Measurements from ENCODE around the gene FOXRED2.
"Not testable (repeated sequence)": the region's sequence is repeated elsewhere in the genome, so short reads cannot be mapped to it uniquely, and the experiment has no call there.

FOXRED2 gene

DNA sequence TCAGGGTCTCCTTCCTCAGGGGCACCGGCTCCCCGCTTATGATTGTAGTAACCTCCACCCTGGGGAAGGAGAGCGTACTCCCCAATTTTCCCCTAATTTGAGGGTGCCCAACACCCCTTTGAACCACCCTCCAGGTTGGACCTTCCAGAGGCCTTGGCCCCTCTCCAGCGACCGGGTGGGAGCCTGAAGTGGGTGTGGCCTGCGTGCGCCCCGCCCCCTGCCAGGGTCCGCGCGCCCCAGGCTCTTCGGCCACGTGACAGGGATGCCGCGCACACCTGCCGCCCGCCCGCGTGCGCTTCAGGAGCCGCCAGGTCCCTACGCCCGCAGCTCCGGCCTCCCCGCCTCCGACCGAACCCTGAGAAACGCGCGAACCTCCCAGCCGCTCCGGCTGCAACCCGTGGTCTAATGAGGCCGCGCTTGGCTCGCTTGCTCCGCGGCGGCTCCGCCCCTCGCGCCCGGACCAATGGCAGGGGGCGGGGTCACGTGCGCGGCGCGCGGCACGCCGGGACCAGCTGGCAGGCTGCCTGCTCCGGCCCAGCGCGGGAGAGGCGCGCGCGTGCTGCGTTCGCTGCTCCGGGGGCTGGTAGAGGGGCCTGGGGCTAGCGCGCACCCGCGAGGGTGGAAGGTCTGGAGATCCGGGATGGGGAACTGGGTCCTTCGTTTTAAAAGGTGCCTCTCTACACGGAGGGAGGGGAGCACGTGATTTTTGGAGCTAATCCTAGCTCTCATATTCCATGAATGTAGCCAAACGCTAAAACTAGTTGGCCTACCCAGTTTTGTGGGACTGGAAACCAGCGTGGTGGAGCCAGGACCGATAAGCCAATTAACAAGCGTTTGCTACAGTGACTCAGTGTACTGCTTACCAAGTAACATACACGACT is at the start of gene FOXRED2:
TSS of gene FOXRED2 (minus strand) at position 404 of the 881 bp plus-strand sequence. CDS start 618 bp downstream, outside the sequence.
- peak; percentile 65 to 86 (median 82) for DNase-seq (ENCODE audit: low read depth in 4 of 4, low spot score in 1 of 4)

DNA sequence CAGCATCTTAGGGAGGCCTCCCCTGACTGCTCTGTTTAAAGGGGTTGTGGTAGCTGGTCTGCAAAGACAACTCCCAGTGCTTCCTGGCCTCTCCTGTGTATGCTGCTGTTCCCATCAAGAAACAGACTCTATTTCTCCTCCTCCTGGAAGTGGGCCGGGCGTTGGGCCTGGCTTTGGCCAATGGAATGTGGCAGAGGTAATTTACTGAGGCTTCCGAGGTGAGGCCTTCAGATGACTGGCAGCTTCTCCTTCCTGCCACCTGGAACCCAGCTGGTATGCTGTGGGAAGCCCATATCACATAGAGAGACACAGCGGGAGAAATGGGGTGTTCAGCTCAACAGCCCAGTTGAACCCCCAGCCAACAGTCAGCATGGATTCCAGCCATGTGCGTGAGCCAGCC is 47.3 kb upstream of the FOXRED2 start:
- no peak for DNase-seq (ENCODE audit: low read depth in 4 of 4, low spot score in 1 of 4)

DNA sequence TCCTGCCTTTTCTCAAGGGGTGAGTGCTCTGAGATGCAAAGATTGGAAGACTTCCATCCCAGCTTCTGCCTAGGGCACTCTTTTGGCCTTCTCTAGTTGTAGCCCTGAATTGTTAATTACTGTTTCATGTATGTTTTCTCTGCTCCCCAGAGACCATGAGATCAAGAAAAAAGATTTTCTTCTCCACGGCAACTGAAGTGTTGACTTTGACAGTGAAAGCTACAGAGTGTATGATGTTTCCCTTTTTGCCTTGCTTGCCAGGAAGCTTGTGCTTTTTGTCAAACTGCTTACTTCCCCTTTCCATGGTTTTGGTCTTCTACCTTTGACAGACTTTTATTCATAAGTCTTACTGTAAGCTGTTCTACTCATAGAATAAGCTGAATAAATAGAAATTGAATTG is 45.4 kb upstream of the FOXRED2 start:
- DNase-seq (ENCODE audit: low read depth in 4 of 4, low spot score in 1 of 4) = no peak

DNA sequence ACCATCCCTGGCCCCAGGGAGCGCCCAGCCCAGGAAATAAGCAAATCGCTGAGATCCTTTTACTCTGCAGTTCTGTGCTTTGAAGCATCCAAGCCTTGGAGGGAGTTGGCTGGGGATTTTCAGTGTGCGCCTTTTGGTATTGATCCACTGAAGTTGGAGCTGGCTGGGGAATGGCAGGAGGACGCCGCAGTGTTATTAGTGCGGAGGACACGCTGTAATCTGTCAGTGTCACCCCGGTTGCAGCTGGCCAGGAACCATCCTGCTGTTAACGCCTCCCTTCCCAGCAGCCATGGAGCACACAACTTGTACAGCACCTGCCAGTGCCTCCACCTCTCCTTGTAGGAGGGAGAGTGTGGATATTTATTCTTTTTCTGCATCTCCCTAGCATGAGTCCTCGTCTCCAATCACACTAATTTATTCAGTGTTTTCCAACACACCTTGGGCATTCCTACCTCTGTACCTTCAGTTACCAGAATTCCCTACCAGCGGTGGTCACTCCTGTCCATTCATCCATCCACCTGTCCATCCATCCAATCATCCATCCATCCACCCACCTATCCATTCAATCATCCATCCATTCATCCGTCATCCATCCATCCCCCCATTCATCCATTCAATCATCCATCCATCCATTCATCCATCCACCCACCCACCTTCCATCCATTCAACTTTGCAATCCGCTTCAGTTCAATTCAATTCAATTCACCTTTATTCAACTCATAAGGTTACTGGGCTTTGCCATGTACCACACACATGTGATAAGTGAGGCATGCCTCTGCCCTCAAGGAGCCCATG is 44.1 kb upstream of the FOXRED2 start:
- DNase-seq (ENCODE audit: low read depth in 4 of 4, low spot score in 1 of 4) = no peak

DNA sequence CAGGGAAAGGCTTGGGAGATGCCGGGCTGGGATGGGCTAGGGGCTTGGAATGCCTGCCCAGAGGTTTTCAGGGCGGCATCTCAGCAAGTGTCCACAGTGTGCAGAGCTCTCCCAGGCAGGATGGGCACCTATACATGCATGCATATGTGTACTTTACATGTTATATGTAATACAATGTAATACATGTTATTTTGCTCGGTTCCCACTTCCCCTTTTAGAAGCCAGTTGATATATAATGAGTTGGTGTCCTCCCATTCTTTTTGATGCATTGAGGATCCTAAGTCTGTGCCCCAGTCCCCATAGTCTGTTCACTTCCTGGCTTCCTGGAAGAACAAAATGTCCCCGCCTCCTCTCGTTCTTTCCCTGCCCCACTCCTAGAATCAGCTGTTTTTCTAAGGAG is 42.2 kb upstream of the FOXRED2 start:
- DNase-seq (ENCODE audit: low read depth in 4 of 4, low spot score in 1 of 4) = no peak

DNA sequence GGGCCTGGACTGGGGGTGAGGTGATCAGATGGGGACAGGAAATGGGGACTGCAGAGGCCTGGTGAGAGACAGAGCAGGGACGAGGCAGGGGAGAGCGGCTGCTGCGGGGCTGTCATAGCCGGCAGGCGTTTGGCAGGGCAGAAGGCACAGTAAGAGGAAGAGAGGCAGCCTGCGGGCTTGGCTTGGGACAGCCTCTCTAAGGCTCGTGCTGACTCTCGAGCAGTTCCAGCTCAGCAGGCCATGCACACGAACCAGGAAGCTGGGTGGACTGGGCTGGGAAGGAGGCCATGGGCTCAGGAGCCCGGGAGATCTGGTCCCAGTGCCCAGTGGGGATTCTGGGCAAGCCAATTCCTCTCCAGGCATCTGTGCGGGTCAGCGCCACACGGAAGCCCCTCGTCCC is 41.8 kb upstream of the FOXRED2 start:
- DNase-seq (ENCODE audit: low read depth in 4 of 4, low spot score in 1 of 4) = no peak

DNA sequence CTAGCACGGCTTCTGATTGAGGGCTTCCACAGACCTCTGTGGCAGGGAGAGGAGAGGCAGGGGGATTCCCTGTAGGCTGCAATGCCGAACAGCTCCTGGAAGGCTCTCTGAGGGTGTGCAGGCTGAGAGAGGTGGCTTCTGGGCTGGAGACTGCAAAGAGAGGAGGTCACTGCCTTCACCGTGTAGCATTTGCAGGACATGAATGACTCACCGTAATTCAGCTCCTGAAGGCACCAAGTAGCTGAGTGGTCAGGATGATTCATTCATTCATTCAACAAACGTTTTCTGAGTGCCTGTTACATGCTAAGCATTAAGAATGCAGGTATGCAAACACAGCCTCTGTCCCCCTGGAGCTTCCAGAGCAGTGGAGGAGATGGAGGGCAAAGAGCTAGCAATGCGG is 40.1 kb upstream of the FOXRED2 start:
- no peak for DNase-seq (ENCODE audit: low read depth in 4 of 4, low spot score in 1 of 4)

DNA sequence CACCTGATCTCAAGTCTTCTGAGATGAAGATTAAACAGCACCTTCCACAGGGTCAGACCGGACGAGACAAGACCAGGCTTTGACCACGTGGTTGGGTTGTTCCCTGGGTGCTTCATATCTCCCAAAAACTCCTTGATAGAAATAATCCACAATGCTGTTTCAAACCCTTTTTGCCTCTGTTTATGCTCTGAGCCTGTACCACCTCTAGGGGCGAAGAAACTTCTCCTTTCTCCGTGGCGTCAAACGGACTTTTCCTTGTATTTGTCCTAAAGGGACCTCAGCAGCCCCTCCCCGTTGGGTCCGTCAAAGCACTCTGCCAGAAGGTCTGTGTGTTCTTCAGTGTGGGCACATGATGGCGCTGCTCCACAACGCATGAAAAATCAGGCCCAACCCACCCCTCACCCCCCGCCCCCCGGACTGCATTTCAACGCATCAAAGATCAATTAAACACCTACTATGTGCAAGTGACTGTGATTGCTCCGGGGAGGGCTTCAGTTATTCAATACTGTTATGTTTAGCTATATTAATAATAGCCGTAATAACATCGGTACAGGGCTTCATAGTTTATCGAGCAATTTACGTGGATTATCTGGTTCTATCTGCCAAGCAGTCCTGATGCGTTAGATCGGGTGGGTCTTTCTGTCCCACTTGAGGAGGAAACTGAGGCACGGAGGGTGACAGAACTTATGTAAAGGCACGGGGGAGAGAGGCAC is 39.4 kb upstream of the FOXRED2 start:
- no peak for DNase-seq (ENCODE audit: low read depth in 4 of 4, low spot score in 1 of 4)

DNA sequence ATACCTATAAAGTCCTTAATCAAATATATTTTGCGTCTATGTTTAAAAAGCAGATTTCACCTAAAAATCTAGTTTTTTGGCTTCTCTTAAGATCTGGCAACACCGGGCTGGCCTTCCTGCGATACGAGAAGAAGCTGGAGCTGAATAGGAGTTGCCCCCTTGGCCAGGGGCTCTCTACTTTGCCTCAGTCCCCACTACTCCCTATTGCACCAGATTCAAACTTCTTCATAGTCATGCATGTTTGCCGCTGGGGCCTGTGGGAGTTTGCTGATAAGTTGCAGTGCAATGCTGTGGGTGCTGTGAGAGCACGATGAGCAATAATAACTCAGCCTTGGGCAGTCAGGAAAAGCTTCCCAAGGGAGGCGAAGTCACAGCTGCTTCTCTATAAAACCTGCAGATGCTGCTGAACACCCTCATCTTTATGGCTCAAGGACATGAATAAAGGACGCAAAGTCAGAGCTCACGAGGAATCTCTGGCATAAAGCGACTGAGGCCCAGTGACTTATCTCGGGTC is 37.3 kb upstream of the FOXRED2 start:
- no peak for DNase-seq (ENCODE audit: low read depth in 4 of 4, low spot score in 1 of 4)

DNA sequence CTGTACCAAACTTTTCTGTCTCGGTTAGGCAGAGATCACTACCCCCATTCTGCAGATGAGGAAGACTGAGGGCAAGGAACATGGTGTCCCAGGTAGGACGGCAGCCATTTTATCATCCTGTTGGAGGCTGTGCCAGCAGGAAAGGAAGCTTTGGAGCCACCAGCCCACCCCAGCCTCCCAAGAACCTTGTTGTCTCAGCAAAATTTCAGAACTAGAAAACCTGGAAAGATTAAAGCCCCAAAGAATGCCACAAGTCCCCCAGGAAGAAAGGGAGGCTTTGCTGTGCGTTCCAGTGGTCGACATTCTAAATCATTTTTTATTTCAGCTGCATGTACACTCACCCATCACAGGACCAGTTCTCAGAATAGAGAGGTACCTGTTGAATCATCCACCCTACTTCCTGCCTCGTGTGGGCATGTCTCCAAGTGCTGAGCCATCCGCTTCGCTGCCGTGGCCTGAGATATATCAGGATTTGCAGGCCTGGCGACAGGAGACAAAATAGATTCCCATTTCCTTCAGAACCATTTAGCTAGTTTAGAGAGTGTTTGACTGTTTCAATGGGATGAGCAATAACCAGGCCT is 35.1 kb upstream of the FOXRED2 start:
- peak in 2 of 4 experiments; percentile 28 to 42 for DNase-seq (ENCODE audit: low read depth in 4 of 4, low spot score in 1 of 4)

DNA sequence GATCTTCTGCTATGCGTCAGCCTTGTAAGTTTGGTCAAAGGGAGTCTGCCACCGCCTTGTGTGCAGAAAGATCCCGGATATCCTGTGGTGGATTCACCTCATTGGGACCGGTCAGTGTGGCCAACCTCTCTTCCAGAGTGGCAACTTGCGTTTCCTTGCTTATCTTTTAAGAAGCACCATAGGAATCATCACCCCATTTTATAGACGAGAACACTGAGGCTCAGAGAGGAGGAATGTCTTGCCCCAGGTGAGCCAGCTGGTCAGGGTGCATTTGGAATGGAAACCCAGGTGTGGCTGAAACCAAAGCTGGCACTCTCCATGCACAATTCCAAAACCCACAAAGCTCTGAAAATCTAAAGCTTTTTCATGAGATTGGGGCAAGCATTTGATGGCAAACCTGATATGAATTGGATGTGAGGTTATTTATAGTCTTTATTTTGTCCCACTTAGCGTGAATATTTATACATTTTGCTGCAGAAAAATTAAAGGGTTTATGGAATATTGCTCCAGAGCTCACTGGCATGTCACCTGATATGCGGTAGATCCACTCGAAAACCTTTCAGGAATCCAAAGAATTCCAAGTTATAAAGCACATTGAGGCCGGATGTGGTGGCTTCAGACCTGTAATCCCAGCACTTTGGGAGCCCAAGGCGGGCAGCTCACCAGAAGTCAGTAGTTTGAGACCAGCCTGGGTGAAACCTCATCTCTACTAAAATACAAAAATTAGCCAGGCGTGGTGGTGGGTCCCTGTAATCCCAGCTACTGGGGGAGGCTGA is 34.2 kb upstream of the FOXRED2 start:
- DNase-seq (ENCODE audit: low read depth in 4 of 4, low spot score in 1 of 4) = no peak

DNA sequence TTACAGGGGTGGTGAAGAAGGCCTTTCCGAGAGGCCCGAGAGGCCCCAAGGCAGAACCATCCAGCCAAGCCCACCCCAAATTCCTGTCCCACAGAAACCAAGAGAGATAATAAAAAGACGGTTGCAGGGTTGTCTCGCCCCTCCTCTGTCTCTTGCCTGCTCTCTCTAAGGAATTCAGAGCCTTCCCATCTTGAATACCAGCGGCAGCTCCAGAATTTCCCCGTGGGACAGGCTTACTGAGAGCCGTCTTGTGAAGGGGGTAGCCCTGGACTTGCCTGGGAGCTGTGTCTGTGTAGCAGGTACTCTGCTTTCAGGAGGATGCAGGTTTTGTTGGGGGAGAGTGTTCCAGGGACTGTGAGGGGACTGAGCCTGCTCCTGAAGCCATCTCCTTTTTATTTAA is 31.7 kb upstream of the FOXRED2 start:
- no peak for DNase-seq (ENCODE audit: low read depth in 4 of 4, low spot score in 1 of 4)

DNA sequence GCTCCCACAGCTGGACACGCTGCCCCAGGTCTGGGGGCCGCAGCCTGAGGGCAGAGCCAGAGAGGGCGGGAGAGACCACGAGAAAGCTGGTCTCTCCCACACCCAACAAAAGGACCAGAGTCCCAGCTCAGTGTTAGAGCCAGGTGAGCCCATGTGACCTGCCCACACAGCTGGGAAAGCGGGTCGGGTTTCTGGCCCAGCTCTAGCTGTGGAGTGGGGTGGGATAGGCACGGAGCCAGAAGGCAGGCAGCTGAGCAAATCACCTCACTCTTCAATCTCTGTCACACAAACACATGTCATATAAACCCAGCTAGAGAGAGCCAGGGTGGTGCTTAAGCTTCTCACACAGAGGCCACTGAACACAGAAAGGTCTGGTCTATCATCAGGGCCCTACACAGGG is 29.9 kb upstream of the FOXRED2 start:
- DNase-seq (ENCODE audit: low read depth in 4 of 4, low spot score in 1 of 4) = no peak

DNA sequence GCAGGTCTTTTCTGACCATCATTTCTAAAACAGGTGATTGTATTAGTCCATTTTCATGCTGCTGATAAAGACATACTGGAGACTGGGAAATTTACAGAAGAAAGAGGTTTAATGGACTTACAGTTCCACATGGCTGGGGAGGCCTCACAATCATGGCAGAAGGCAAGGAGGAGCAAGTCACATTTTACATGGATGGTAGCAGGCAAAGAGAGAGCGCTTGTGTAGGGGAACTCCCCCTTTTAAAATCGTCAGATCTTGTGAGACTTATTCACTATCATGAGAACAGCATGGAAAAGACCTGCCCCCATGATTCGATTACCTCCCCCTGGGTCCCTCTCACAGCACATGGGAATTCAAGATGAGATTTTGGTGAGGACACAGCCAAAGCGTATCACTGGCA is 26.5 kb upstream of the FOXRED2 start:
- not testable (repeated sequence) for DNase-seq (ENCODE audit: low read depth in 4 of 4, low spot score in 1 of 4)

DNA sequence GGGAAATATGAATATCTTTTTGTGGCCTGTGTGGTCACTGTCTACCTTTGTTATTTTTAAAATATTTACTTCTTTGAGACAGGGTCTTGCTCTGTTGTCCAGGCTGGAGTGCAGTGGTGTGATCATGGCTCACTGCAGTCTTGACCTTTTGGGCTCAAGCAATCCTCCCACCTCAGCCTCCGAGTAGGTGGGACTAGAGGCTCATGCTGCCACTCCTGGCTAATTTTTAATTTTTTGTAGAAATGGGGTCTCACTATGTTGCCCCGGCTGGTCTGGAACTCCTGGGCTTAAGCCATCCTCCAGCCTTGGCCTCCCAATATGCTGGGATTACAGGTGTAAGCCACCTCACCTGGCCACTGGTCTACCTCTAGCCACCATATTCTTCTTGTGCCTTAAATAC is 25.6 kb upstream of the FOXRED2 start:
- no peak for DNase-seq (ENCODE audit: low read depth in 4 of 4, low spot score in 1 of 4)

DNA sequence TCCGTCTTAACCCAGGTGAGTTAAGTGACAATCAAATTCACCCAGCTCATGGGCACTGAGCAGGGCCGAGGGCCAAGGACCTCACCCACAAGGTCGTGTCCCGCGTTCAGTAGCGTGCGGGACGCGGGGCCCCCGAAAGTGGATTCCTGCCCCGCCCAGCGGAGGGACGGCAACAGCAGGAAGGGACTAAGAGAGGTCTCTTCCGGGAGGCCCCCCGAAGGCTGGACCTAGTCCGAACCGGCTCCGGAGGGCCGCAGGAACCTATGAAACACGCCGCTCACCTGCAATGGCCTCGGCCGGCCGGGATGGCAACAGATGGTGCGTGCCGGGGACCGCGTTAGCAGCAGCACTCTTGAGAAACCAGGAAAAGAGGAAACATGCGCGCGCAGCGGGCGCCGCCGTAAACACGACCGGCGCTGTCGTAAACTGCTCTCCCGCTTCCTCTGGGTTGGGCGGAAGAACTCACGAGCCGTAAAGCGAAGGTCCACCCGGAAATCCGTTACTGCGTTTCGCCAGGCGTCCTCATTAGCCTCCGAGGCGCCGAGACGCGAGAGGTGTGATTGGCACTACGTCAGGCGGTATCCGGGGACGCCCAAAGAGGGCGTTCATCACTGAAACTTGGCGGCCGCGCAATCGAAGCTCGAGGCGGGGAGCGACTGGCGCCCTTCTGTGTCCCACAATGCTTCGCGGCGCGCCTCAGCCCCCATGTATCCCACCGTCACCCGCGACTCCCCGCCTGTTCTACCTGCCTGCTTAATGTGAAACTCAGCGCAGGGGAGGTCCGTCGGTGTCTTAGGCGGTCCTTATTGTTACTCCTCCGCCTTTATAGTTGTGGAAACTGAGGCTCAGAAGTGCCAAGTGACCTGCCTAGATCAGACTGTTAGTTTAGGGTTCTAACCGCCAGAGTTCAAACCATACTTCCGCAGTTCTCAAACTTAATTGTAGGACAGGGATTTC is 22.2 kb upstream of the FOXRED2 start, which contains the start of gene EIF3D:
TSS of gene EIF3D (minus strand) at position 372 of the 957 bp plus-strand sequence. CDS start 3,045 bp downstream, outside the sequence.
- peak; percentile 94 to 96 (median 95) for DNase-seq (ENCODE audit: low read depth in 4 of 4, low spot score in 1 of 4)

DNA sequence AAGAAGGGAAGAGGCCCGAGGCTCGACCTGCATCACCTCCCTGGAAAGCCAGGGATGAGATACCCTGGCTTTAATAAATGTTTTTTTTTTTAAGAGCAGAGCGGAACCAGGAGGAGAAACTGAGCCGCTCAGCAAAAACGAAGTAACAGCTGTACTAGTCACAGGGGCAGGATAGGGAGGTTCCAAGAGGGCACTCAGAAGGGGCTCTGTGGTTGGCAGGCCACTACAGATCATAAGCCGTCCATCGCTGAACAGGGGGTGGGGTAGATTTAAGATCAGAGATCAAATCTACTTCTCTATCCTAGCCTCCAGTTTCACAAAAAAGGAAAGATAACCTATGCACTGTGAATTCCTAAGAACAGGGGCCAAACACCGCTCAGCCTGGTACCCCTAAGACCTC is 21.5 kb upstream of the FOXRED2 start:
- peak in 1 of 4 experiments; percentile 7 for DNase-seq (ENCODE audit: low read depth in 4 of 4, low spot score in 1 of 4)

DNA sequence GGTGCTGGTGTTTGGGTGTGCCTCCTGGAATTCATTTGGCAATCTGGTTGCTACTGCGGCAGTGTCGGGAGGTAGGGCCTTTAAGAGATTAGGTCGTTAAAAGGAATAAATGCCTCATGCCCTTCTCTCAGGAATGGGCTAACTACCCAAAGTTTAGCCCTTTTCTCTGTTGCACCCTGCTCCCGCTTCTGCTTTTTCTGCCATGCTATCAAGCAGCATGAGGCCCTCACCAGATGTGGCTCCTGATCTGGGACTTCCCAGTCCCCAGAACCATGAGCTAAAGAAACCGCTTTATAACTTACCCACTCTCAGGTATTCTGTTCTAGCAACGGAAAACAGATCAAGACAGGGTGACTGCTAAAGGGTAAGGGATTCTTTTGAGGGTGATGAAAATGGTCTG is 15.8 kb upstream of the FOXRED2 start:
- DNase-seq (ENCODE audit: low read depth in 4 of 4, low spot score in 1 of 4) = no peak

DNA sequence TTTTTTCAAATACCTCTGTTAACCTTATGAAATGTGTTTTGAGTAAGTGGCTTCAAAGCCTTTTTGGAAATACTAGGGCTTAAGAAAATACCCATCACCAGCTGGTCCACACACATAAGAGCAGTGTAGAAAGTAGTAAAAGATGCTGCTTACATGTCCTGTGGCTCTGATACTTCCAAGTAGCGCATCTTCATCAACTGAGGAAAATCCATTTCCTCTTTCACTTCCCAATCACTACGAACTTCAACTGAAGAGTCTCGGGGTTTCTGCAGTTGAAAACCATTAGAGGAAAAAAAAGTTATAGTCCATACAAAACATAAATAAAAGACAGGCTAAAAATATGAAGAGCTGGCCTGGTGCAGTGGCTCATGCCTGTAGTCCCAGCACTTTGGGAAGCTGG is 13.6 kb upstream of the FOXRED2 start:
- no peak for DNase-seq (ENCODE audit: low read depth in 4 of 4, low spot score in 1 of 4)
